ENCODE data around the gene PLXNA4. TPM values are rescaled to one million over a fixed set of nuclear protein-coding genes. Genes with fewer than 3 reads are reported as not detected.
A peak's percentile ranks its signal among the peaks of the same experiment; 100 is the strongest.

The PLXNA4 gene
- total RNA-seq, 1 donor from 2014 or later, result 16.2 TPM

GRCh38 chr7:132326878-132327589 is 249.2 kb downstream of the PLXNA4 start:
- Mint-ChIP-seq H3K4me1 (ENCODE audit: low read depth, unreplicated experiment) (peaks cover 2% of the 10 kb centered on the region), H3K27me3 (ENCODE audit: unreplicated experiment) (peaks cover 12% of the 10 kb centered on the region), H3K9me3 (ENCODE audit: unreplicated experiment) (peaks cover 1% of the 10 kb centered on the region), H3K4me3 (ENCODE audit: unreplicated experiment) (no peak overlapping the region), H3K36me3 (ENCODE audit: unreplicated experiment) (peaks cover 5% of the 10 kb centered on the region), H3K27ac (ENCODE audit: unreplicated experiment) (no peak overlapping the region)
- no peak for TF ChIP-seq CTCF (IDR thresholded peaks at IDR 0.05; ENCODE audit: partially characterized antibody, unreplicated experiment)
- DNase-seq, result no peak

- H3K4me1 Mint-ChIP-seq (ENCODE audit: low read depth, unreplicated experiment), result peaks cover 28% of the 10 kb centered on the region
- no peak for TF ChIP-seq CTCF (IDR thresholded peaks at IDR 0.05; ENCODE audit: partially characterized antibody, unreplicated experiment)
- peaks cover 10% of the 10 kb centered on the region for H3K9me3 Mint-ChIP-seq (ENCODE audit: unreplicated experiment)
- H3K36me3 Mint-ChIP-seq (ENCODE audit: unreplicated experiment), result no peaks in the 10 kb centered on the region
- peaks cover 19% of the 10 kb centered on the region for H3K27me3 Mint-ChIP-seq (ENCODE audit: unreplicated experiment)
- H3K27ac Mint-ChIP-seq (ENCODE audit: unreplicated experiment), result no peak overlapping the region
- no peak for DNase-seq
- no peak overlapping the region for H3K4me3 Mint-ChIP-seq (ENCODE audit: unreplicated experiment)
These were observed 253.3 kb downstream of the PLXNA4 start for GRCh38 chr7:132322970-132323369.

GRCh38 chr7:132321387-132321786 is 254.9 kb downstream of the PLXNA4 start:
- Mint-ChIP-seq H3K4me3 (ENCODE audit: unreplicated experiment) (peak overlapping the region; percentile 15), H3K4me1 (ENCODE audit: low read depth, unreplicated experiment) (peaks cover 27% of the 10 kb centered on the region), H3K9me3 (ENCODE audit: unreplicated experiment) (peaks cover 14% of the 10 kb centered on the region), H3K36me3 (ENCODE audit: unreplicated experiment) (peaks cover 11% of the 10 kb centered on the region), H3K27ac (ENCODE audit: unreplicated experiment) (peak overlapping the region; percentile 56), H3K27me3 (ENCODE audit: unreplicated experiment) (peaks cover 23% of the 10 kb centered on the region)
- peak; percentile 85 for DNase-seq
- TF ChIP-seq CTCF (IDR thresholded peaks at IDR 0.05; ENCODE audit: partially characterized antibody, unreplicated experiment), result peak; percentile 42

- Mint-ChIP-seq H3K36me3 (ENCODE audit: unreplicated experiment) (peaks cover 11% of the 10 kb centered on the region), H3K4me3 (ENCODE audit: unreplicated experiment) (no peak overlapping the region), H3K27ac (ENCODE audit: unreplicated experiment) (no peak overlapping the region), H3K9me3 (ENCODE audit: unreplicated experiment) (peaks cover 14% of the 10 kb centered on the region), H3K4me1 (ENCODE audit: low read depth, unreplicated experiment) (peaks cover 27% of the 10 kb centered on the region), H3K27me3 (ENCODE audit: unreplicated experiment) (peaks cover 19% of the 10 kb centered on the region)
- no peak for TF ChIP-seq CTCF (IDR thresholded peaks at IDR 0.05; ENCODE audit: partially characterized antibody, unreplicated experiment)
- no peak for DNase-seq
These were observed 256.8 kb downstream of the PLXNA4 start for GRCh38 chr7:132319481-132319880.
